IMR-90 (cell line): ENCODE measurements around the gene SPATA25. TPM values are rescaled to one million over a fixed set of nuclear protein-coding genes. Genes with fewer than 3 reads are reported as not detected.

ENCODE experiments used
- ATAC-seq: fragments of 200-7000 bp; cut with Tn5 transposase; 2 replicates; pipeline ENCODE4 v1.9.1; 2020; ENCODE audit warnings: low read depth, mild to moderate bottlenecking, moderate library complexity
- BruUV-seq: library from RNA; stranded (reverse); fragments of 400-500 nt; replicated peaks from 2 replicates; lab custom pipeline; 2021; lab: Mats Ljungman, UMichigan
- CTCF ChIA-PET: fragments of 300-600 bp; formaldehyde crosslinking; extraction: SDS; loops from one replicate; lab custom pipeline; 2021; ENCODE audit warnings: antibody characterized with exemption; lab: Yijun Ruan, JAX
- POLR2A ChIA-PET: fragments of 300-600 bp; sonication (Branson Sonifier 250); formaldehyde crosslinking; loops from one replicate; lab custom pipeline; 2022; ENCODE audit warnings: antibody characterized with exemption; ENCODE audit not compliant: unreplicated experiment; lab: Charles Lee
- DNase-seq: peaks from one replicate; pipeline ENCODE4 v3.0.0; 2013
- H2AFZ ChIP-seq: replicated peaks from 2 replicates; pipeline ENCODE3; 2013; ENCODE audit warnings: low read length, mild to moderate bottlenecking; ENCODE audit not compliant: poor library complexity
- H2AK5ac ChIP-seq: 2 replicates; pipeline ENCODE4 v1.6.1; 2013; ENCODE audit warnings: low read depth, low read length, inconsistent platforms
- H2AK9ac ChIP-seq: replicated peaks from 2 replicates; pipeline ENCODE3; 2013; ENCODE audit warnings: mild to moderate bottlenecking, low read depth, low read length, moderate library complexity; ENCODE audit not compliant: poor library complexity
- H2BK120ac ChIP-seq: 2 replicates; pipeline ENCODE4 v1.6.1; 2013; ENCODE audit warnings: low read depth, low read length, inconsistent platforms
- H2BK15ac ChIP-seq: 3 replicates; pipeline ENCODE4 v1.6.1; 2013; ENCODE audit warnings: low read depth, low read length, inconsistent platforms
- H2BK20ac ChIP-seq: 2 replicates; pipeline ENCODE4 v1.6.1; 2013; ENCODE audit warnings: low read depth, mild to moderate bottlenecking, inconsistent platforms, low read length, moderate library complexity
- H2BK5ac ChIP-seq: 2 replicates; pipeline ENCODE4 v1.6.1; 2013; ENCODE audit warnings: mild to moderate bottlenecking, low read depth, low read length, inconsistent platforms; ENCODE audit not compliant: poor library complexity, severe bottlenecking
- H3K14ac ChIP-seq: replicated peaks from 2 replicates; pipeline ENCODE4 v1.6.1; 2013; ENCODE audit warnings: low read depth, low read length, inconsistent platforms
- H3K18ac ChIP-seq: 2 replicates; pipeline ENCODE4 v1.6.1; 2013; ENCODE audit warnings: low read depth, low read length, control low read depth
- H3K23ac ChIP-seq: 2 replicates; pipeline ENCODE4 v1.6.1; 2013; ENCODE audit warnings: low read depth, low read length, inconsistent platforms
- H3K27ac ChIP-seq: 2 replicates; pipeline ENCODE4 v1.5.1; 2013; ENCODE audit warnings: mild to moderate bottlenecking, control low read depth, low read length; ENCODE audit not compliant: insufficient read depth
- H3K27me3 ChIP-seq: 2 replicates; pipeline ENCODE4 v1.6.1; 2013; ENCODE audit warnings: low read length; ENCODE audit not compliant: control insufficient read depth, insufficient read depth
- H3K36me3 ChIP-seq: 2 replicates; pipeline ENCODE4 v1.6.1; 2013; ENCODE audit warnings: low read length, mixed read lengths; ENCODE audit not compliant: control insufficient read depth, insufficient read depth
- H3K4ac ChIP-seq: 2 replicates; pipeline ENCODE4 v1.6.1; 2013; ENCODE audit warnings: low read depth, low read length, inconsistent platforms
- H3K4me1 ChIP-seq: 2 replicates; pipeline ENCODE4 v1.6.1; 2013; ENCODE audit warnings: low read length, mixed read lengths; ENCODE audit not compliant: control insufficient read depth, insufficient read depth
- H3K4me2 ChIP-seq: 2 replicates; pipeline ENCODE4 v1.6.1; 2013; ENCODE audit warnings: low read depth, mild to moderate bottlenecking, control low read depth, low read length, moderate library complexity
- H3K4me3 ChIP-seq: 2 replicates; pipeline ENCODE4 v1.5.1; 2013; ENCODE audit warnings: low read depth, mild to moderate bottlenecking, control low read depth, low read length, moderate library complexity; ENCODE audit not compliant: insufficient read depth
- H3K56ac ChIP-seq: 2 replicates; pipeline ENCODE4 v1.6.1; 2013; ENCODE audit warnings: low read length, inconsistent platforms; ENCODE audit not compliant: insufficient read depth; ENCODE audit errors: extremely low read depth
- H3K79me1 ChIP-seq, 2 experiments: 2 replicates each; pipeline ENCODE4 v1.6.1; 2013; ENCODE audit warnings: low read length in 2 of 2, inconsistent platforms in 1 of 2, low read depth in 1 of 2
- H3K9ac ChIP-seq: 2 replicates; pipeline ENCODE4 v1.6.1; 2013; ENCODE audit warnings: low read depth, low read length, control low read depth
- H3K9me1 ChIP-seq: 2 replicates; pipeline ENCODE4 v1.6.1; 2013; ENCODE audit warnings: low read length, inconsistent platforms; ENCODE audit not compliant: insufficient read depth
- H3K9me3 ChIP-seq: 2 replicates; pipeline ENCODE4 v1.6.1; 2013; ENCODE audit warnings: low read length; ENCODE audit not compliant: control insufficient read depth, insufficient read depth
- H4K20me1 ChIP-seq: 2 replicates; pipeline ENCODE4 v1.6.1; 2013; ENCODE audit warnings: low read length, inconsistent platforms; ENCODE audit not compliant: insufficient read depth
- H4K5ac ChIP-seq: 2 replicates; pipeline ENCODE4 v1.6.1; 2013; ENCODE audit warnings: mild to moderate bottlenecking, low read depth, low read length, control low read depth
- H4K8ac ChIP-seq, 2 experiments: 2 replicates each; pipeline ENCODE4 v1.6.1; 2013; ENCODE audit warnings: low read depth in 2 of 2, low read length in 2 of 2, control low read depth in 1 of 2, inconsistent platforms in 1 of 2
- H4K91ac ChIP-seq: 2 replicates; pipeline ENCODE4 v1.6.1; 2013; ENCODE audit warnings: low read depth, low read length, inconsistent platforms; ENCODE audit not compliant: insufficient read depth
- BHLHE40 ChIP-seq: fragments of 150-350 bp; IDR thresholded peaks from 2 replicates; pipeline ENCODE4 v1.6.1; 2016; ENCODE audit warnings: mild to moderate bottlenecking, low read depth, low read length
- CEBPB ChIP-seq: IDR thresholded peaks from 2 replicates; pipeline ENCODE4 v1.6.1; 2012; ENCODE audit warnings: low read depth, low read length, improper control_type of control experiment
- CHD1 ChIP-seq: IDR thresholded peaks from 2 replicates; pipeline ENCODE4 v1.6.1; 2012; ENCODE audit warnings: low read depth, low read length, improper control_type of control experiment
- FOS ChIP-seq: fragments of 150-350 bp; IDR thresholded peaks from 2 replicates; pipeline ENCODE4 v1.6.1; 2016; ENCODE audit warnings: low read depth, low read length
- MAZ ChIP-seq: IDR thresholded peaks from 2 replicates; pipeline ENCODE4 v1.6.1; 2012; ENCODE audit warnings: low read depth, mild to moderate bottlenecking, low read length, improper control_type of control experiment, moderate library complexity, borderline replicate concordance
- MXI1 ChIP-seq: IDR thresholded peaks from 2 replicates; pipeline ENCODE4 v1.6.1; 2012; ENCODE audit warnings: low read depth, mild to moderate bottlenecking, low read length, moderate library complexity, borderline replicate concordance
- POLR2A ChIP-seq: IDR thresholded peaks from 2 replicates; pipeline ENCODE4 v1.6.1; 2012; ENCODE audit warnings: mild to moderate bottlenecking, low read depth, low read length
- RCOR1 ChIP-seq: IDR thresholded peaks from 2 replicates; pipeline ENCODE4 v1.6.1; 2012; ENCODE audit warnings: mild to moderate bottlenecking, low read length, improper control_type of control experiment; ENCODE audit not compliant: insufficient replicate concordance
- SMC3 ChIP-seq: fragments of 150-350 bp; IDR thresholded peaks from 2 replicates; pipeline ENCODE4 v1.6.1; 2016; ENCODE audit warnings: low read depth, mild to moderate bottlenecking, antibody characterized with exemption, low read length, moderate library complexity
- WGBS, 2 experiments: methylation state at CpG; one replicate each; pipeline versions ENCODE4 v1.1.5 to v1.1.7; 2013; ENCODE audit warnings: missing lambda C conversion rate in 2 of 2; ENCODE audit not compliant: insufficient read length in 1 of 2; ENCODE audit errors: extremely low coverage in 2 of 2; 5-methylcytosine and 5-hydroxymethylcytosine counted together
- dilution Hi-C: fragments of 300-500 bp; cut with HindIII; formaldehyde crosslinking; loops from one replicate; pipeline ENCODE4 v1.14.3; 2018; ENCODE audit warnings: low sequenced_read_pairs; ENCODE audit not compliant: unreplicated experiment
- in situ Hi-C: fragments of 300-500 bp; cut with MboI; formaldehyde crosslinking; loops from 3 replicates; pipeline ENCODE4 v1.14.3; 2019; ENCODE audit warnings: low sequenced_read_pairs, inconsistent platforms, mixed read lengths
- intact Hi-C: fragments of 100-400 bp; cut with micrococcal nuclease; formaldehyde crosslinking; loops from 2 replicates; pipeline ENCODE4 v1.10.0; 2022
- polyA plus RNA-seq, 3 experiments: library from polyadenylated mRNA; depleted of rRNA; stranded (reverse); fragments of >200 nt; gene quantifications; 2 replicates each; pipeline ENCODE4 v1.2.3, GENCODE V29; 2012; ENCODE audit warnings: low replicate concordance in 1 of 3
- total RNA-seq: library from RNA; depleted of rRNA; stranded (reverse); fragments of >200 nt; gene quantifications from 2 replicates; pipeline ENCODE4 v1.2.3, GENCODE V29; 2012
- TF ChIP-seq, protein P1 (sequence below): fragments of 150-350 bp; IDR thresholded peaks from 2 replicates; pipeline ENCODE4 v1.6.1; 2016; ENCODE audit warnings: low read depth, mild to moderate bottlenecking, low read length, moderate library complexity, borderline replicate concordance
- TF ChIP-seq, protein P2 (sequence below): fragments of 150-350 bp; IDR thresholded peaks from 2 replicates; pipeline ENCODE4 v1.6.1; 2017; ENCODE audit warnings: mild to moderate bottlenecking, antibody characterized with exemption, low read length, low read depth

Gene SPATA25
- total and polyA plus RNA-seq, 2 of the 4 experiments (the other 2 are of a cell fraction) = 0.18 to 0.36 TPM

DNA sequence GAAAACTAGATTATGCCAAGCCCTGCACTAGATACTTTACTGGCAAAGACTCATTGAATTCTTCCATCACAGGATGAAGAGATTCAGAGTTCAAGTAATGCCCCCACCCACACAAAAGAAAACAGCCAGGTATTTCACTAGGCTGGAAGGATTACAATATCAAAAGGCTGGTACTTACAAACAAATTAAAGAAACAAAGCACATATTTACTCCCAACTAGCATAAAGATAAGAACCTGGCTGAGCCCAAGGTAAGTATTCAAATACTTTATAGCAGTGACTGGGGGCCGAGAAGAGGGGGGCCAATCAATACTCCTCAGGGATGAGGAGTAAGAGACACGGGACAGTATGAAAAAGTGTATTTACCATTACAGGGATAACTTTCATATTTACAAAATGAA is 33.9 kb downstream of the SPATA25 start:
- dilution Hi-C loops = no loop called here
- no peak overlapping the region for H3K14ac ChIP-seq
- peaks cover 19% of the 10 kb centered on the region for H3K36me3 ChIP-seq
- H3K4me1 ChIP-seq = peaks cover 6% of the 10 kb centered on the region; the same call in 1 of the 2 replicates
- no peak overlapping the region for H3K9ac ChIP-seq
- ATAC-seq (no peak), DNase-seq (no peak)
- no peak overlapping the region for H3K4ac ChIP-seq
- H2BK20ac ChIP-seq = no peak overlapping the region
- intact Hi-C loops = no loop called here
- H2BK15ac ChIP-seq = no peak overlapping the region
- no peak overlapping the region for H2BK120ac ChIP-seq
- H2AK9ac ChIP-seq = no peak overlapping the region
- no peak overlapping the region for H4K91ac ChIP-seq
- H4K5ac ChIP-seq = no peak overlapping the region
- in situ Hi-C loops = no loop called here
- no peak overlapping the region for H3K18ac ChIP-seq
- no peaks in the 10 kb centered on the region for H3K27me3 ChIP-seq
- no peaks in the 10 kb centered on the region for H3K9me3 ChIP-seq
- no peak overlapping the region for H4K8ac ChIP-seq
- no peak overlapping the region for H3K23ac ChIP-seq
- no peak overlapping the region for H3K27ac ChIP-seq
- POLR2A ChIA-PET = no interaction called here
- H3K4me3 ChIP-seq = no peak overlapping the region
- peaks cover 14% of the 10 kb centered on the region for H3K9me1 ChIP-seq
- no peak overlapping the region for H2AFZ ChIP-seq
- BruUV-seq = no TSS peak
- no peak overlapping the region for H3K4me2 ChIP-seq
- CTCF ChIA-PET = no interaction called here
- WGBS, 2 experiments = no CpG with 5 or more reads among the region's 2 CpGs
- no peak overlapping the region for H3K56ac ChIP-seq
- peaks cover 21 to 61% of the 10 kb centered on the region in 2 experiments for H3K79me1 ChIP-seq
- TF ChIP-seq CEBPB (no peak), SMC3 (no peak), POLR2A (no peak), BHLHE40 (no peak), MAZ (no peak), CHD1 (no peak), FOS (no peak), MXI1 (no peak), RCOR1 (no peak)
- TF ChIP-seq, protein P1, sequence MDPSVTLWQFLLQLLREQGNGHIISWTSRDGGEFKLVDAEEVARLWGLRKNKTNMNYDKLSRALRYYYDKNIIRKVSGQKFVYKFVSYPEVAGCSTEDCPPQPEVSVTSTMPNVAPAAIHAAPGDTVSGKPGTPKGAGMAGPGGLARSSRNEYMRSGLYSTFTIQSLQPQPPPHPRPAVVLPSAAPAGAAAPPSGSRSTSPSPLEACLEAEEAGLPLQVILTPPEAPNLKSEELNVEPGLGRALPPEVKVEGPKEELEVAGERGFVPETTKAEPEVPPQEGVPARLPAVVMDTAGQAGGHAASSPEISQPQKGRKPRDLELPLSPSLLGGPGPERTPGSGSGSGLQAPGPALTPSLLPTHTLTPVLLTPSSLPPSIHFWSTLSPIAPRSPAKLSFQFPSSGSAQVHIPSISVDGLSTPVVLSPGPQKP = no peak
- TF ChIP-seq, protein P2, sequence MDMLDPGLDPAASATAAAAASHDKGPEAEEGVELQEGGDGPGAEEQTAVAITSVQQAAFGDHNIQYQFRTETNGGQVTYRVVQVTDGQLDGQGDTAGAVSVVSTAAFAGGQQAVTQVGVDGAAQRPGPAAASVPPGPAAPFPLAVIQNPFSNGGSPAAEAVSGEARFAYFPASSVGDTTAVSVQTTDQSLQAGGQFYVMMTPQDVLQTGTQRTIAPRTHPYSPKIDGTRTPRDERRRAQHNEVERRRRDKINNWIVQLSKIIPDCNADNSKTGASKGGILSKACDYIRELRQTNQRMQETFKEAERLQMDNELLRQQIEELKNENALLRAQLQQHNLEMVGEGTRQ = no peak
- no peak overlapping the region for H2BK5ac ChIP-seq
- H4K20me1 ChIP-seq = peaks cover 5% of the 10 kb centered on the region; the same call in 1 of the 2 replicates
- H2AK5ac ChIP-seq = no peak overlapping the region
